ENCODE data around the gene TTC34.
"Not testable (repeated sequence)": the region's sequence is repeated elsewhere in the genome, so short reads cannot be mapped to it uniquely, and the experiment has no call there.

TTC34 gene

DNA sequence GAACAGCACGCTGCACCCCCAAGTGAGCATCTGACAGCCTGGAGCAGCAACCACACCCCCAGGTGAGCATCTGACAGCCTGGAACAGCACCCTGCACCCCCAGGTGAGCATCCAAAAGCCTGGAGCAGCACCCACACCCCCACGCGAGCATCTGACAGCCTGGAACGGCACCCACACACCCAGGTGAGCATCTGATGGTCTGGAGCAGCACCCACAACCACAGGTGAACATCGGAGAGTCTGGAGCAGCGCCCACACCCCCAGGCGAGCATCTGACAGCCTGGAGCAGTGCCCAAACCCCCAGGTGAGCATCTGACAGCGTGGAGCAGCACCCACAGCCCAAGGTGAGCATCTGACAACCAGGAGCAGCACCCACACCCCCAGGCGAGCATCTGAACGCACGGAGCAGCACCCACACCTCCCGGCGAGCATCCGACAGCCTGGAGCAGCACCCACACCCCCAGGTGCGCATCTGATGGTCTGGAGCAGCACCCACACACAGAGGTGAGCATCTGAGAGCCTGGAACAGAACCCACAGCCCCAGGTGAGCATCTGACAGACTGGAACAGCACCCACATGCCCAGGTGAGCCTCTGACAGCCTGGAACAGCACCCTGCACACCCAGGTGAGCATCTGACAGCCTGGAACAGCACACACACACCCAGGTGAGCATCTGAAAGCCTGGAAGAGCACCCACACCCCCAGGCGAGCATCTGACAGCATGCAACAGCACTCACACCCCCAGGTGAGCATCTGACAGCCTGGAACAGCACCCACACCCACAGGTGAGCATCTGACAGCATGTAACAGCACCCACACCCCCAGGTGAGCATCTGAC lies 145.7 kb downstream of the TTC34 start:
- not testable (repeated sequence) for ATAC-seq

DNA sequence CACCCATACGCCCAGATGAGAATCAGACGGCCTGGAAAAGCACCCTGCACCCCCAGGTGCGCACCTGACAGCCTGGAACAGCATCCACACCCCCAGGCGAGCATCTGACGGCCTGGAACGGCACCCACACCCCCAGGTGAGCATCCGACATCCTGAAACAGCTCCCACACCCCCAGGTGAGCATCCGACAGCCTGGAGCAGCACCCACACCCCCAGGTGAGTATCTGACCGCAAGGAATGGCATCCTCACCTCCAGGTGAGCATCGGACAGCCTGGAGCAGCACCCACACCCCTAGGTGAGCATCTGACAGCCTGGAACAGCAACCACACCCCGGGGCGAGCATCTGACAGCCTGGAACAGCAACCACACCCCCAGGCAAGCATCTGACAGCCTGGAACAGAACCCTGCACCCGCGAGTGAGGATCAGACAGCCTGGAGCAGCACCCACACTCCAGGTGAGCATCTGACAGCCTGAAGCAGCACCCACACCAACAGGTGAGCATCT lies 147.0 kb downstream of the TTC34 start:
- ATAC-seq, result not testable (repeated sequence)

DNA sequence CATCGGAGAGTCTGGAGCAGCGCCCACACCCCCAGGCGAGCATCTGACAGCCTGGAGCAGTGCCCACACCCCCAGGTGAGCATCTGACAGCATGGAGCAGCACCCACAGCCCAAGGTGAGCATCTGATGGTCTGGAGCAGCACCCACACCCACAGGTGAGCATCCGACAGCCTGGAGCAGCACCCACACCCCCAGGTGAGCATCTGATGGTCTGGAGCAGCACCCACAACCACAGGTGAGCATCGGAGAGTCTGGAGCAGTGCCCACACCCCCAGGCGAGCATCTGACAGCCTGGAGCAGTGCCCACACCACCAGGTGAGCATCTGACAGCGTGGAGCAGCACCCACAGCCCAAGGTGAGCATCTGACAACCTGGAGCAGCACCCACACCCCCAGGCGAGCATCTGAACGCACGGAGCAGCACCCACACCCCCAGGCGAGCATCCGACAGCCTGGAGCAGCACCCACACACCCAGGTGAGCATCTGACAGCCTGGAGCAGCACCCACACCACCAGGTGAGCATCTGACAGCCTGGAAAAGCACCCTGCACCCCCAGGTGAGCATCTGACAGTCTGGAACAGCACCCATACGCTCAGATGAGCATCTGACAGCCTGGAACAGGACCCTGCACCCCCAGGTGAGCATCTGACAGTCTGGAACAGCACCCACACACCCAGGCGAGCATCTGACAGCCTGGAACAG lies 147.6 kb downstream of the TTC34 start:
- not testable (repeated sequence) for ATAC-seq

DNA sequence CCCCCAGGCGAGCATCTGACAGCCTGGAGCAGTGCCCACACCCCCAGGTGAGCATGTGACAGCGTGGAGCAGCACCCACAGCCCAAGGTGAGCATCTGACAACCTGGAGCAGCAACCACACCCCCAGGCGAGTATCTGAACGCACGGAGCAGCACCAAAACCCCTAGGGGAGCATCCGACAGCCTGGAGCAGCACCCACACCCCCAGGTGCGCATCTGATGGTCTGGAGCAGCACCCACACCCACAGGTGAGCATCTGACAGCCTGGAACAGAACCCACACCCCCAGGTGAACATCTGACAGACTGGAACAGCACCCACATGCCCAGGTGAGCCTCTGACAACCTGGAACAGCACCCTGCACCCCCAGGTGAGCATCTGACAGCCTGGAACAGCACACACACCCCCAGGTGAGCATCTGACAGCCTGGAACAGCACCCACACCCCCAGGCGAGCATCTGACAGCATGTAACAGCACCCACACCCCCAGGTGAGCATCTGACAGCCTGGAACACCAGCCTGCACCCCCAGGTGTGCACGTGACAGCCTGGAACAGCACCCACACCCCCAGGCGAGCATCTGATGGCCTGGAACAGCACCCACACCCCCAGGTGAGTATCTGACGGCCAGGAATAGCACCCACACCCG lies 148.4 kb downstream of the TTC34 start:
- not testable (repeated sequence) for ATAC-seq

DNA sequence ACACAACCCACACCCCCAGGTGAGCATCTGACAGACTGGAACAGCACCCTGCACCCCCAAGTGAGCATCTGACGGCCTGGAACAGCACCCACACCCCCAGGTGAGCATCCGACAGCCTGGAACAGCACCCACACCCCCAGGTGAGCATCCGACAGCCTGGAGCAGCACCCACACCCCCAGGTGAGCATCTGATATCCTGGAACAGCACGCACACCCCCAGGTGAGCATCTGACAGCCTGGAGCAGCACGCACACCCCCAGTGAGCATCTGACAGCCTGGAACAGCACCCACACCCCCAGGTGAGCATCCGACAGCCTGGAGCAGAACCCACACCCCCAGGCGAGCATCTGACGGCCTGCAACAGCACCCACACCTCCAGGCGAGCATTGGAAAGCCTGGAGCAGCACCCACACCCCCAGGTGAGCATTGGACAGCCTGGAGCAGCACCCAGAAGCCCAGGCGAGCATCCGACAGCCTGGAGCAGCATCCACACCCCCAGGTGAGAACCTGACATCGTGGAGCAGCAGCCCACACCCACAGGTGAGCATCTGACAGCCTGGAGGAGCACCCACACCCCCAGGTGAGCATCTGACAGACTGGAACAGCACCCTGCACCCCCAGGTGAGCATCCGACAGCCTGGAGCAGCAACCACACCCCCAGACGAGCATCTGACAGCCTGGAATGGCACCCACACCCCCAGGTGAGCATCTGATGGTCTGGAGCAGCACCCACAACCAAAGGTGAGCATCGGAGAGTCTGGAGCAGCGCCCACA lies 149.2 kb downstream of the TTC34 start:
- ATAC-seq, result not testable (repeated sequence)

DNA sequence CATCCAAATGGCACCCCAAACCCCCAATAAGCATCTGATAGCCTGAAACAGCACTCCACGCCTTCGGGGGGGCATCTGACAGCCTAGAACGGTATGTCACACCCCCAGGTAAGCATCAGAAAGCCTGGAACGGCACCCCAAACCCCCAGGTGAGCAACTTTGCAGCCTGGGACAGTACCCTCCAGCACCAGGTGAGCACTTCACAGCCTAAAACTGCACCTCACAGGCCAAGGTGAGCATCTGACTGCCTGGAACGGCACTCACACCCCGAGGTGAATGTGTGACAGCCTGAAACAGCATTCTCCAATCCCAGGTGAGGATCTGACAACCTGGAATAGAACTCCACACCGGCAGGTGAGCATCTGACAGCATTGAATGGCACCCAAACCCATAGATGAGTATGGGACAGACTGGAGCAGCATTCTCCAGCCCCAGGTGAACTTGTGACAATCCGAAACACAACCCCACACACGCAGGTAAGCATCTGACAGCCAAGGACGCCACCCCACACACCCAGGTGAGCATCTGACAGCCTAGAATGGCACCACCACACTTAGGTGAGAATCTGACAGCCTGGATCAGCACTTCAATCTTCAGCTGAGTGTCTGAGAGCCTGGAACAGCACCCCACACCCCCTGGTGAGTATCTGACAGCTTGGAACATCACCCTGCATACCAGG lies 150.4 kb downstream of the TTC34 start:
- no peak for ATAC-seq

DNA sequence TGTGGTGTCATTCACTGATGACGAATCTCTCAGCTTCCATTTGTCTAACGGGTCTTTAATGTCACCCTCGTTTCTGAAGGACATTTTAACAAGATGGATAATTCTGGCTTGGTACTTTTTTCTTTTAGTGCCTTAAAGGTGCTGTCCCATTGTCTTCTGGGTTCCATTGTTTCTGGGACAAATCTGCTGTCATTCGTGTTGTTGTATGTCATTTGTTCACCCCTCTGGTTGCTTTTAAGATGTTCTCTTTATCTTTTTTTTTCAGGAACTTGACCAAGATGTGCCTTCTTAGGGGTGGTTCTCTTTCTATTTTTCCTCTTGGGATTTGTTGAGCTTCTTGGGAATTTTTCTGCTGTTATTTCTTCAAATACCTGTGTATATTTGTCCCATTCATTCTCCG lies 154.7 kb downstream of the TTC34 start:
- ATAC-seq, result no peak

DNA sequence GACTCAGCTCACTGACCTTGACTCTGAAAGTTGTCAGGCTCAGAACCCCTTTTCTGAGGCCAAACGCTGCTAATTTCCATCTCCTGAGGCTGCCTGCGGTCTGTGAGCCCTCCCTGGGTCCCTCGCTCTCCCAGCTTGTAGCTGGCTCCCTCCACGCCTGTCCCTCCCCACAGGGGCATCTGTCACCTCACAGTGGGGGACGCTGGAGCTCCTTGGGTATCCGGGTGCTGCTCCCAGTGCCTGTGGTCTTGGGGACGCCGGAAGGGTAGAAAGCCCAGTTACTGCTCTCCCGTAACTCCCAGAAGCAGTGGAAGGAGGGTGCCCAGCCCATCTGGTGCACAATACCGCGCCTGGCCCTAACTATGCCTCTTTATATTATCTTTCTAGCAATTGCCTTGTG lies 155.7 kb downstream of the TTC34 start:
- ATAC-seq, result no peak

DNA sequence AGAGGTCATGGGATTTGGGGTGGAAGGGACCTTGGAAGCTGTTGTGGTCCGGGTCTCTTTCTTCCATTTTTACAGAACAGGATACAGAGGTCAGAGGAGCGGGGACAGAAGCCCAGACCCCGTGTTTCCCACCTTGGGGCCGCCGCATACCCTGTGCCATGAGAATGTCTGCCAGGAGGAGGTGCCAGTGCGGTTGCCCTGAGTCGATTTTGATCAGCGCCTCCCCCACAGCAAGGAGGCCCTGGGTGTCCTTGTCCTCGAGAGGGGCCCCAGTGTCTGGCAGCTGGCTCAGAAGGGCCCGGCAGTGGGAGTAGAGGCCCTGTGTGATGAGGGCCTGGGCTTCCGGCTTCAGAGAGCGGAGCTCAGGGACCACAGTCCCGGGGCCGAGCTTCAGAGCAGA lies 156.3 kb downstream of the TTC34 start:
- no peak for ATAC-seq

DNA sequence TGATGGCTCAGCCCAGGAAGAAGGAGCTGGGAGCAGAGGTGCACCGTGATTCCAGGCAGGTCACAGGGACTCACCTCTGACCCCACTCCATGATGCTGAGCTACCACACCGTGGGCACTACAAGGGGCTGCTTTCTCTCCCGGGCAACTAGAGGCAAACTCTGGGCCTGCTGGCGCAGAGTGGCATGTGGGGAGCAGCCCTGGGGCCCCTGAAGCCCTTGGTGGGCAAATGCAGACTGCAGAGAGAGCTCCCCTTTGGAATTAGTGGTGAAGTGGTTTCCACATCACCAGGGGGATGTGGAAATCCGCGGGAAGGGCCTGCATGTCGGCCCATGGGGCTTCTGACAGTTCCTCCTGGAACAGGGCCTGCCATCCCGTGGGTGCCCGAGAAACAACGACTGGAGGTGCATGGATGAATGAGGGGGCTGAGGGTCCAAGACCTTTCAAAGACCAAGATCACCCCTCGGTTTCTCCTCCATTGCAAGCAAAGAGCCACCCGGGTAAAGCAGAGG lies 156.8 kb downstream of the TTC34 start:
- no peak for ATAC-seq

DNA sequence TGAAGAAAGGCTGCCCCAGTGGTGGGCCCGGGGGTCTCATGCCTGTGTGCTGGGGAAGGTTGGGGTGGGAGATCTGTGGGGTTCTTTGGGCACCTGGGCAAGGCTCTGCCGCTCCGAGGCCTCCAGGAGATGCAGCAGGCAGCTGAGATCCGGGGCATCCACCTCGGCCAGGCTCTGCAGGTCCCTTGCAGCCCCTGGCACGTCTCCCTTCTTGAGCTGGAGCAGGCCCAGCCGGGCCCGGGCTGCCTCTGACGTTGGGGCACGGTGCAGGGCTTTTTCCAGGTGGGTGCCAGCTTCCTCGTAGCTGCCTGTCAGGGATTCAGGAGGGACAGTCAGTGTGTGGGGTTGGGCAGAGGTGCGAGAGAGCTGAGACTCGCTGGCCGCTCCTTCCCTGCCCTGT lies 157.3 kb downstream of the TTC34 start:
- ATAC-seq, result no peak

DNA sequence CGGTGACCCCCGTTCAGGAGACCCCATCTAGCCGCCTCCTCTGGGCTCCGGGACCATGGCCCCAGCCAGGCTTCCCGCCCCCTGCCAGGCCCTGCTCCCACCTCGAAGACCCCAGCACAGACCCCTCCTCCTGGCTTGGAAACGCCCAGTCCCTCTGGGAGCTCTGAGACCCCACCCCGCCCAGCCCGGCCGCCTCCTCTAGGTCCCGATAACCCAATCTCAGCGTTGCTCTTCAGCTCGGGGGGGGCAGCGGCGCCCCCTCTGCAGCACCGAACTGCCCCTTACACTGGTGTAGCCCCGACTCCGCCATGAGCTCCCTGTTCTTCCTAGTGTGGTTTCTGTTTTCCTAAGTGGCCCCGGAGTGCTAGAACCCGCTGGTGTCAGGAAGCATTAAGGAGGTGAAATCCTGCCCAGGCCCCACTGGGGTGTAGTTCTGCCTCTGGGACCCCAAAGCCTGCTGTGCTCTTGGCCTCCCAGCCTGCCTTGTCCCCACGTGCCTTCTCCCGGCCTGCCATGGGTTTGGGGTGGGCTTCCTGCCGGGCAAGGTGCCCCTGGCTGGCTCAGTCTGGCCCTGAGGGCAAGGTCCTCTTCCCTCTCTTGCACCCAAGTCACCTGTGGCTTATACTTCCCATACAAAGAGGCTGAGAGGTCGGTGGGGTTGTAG lies 157.9 kb downstream of the TTC34 start:
- no peak for ATAC-seq

DNA sequence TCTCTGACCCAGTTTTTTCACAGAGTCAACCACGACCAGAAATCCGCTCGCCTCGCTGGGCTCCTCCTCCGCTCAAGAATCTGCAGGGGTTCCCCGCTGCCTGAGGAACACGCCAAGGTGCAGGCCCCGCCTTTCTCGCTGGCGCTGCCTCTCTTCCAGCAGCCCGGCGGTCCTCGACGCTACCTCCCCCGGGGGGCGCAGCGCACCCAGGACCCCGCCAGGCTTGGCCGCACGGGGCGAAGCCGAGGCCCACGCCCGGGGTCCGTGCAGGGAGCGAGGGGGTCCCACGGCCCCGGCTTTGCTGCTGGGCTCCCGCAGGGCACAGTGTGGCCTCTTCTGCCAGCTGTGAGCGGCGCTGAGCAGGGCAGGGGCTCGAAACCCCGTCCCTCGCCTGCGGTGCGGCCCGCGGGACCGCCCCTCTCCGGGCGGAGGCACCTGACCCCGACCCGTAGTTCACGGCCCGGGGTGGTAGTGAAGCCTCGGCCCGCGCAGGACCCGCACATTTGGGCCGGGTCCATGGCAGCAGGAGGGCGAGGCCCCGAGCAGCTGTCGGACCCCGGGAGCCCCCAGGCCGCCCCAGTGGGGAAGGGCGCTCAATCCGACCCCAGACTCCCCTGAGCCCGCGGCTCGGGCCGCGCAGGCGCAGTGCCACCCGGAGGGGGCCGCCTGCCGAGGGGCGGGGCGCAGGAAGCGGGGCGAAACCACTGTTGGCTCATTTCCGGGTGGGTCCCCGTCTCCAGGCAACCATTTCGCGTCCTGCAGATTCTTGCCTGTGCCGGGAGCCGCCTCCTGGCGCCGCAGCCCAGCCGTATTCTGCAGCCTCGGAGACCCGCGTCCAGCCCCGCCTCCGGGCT lies 158.7 kb downstream of the TTC34 start:
- ATAC-seq, result peak; percentile 83 to 85

DNA sequence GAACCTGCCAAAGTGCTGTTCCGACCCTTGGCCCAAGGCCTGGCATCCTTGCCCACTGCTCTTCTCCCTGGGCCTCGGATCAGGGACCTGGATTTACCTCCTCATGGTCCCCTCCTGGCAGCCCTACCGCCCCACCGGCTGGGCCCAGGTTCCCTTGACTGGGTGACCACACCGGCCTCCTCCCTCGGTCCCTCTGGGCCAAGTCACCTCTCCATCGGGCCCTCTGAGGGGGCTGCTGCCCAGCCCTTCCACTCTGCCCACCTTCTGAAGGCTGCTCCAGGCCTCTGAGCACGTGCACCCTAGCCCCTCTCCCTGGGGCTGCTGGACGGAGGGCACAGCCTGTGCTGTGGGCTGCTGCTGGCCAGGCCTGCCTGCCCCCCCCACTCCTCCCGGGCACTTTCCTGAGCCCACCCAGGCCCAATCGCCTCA lies 159.3 kb downstream of the TTC34 start:
- no peak for ATAC-seq

DNA sequence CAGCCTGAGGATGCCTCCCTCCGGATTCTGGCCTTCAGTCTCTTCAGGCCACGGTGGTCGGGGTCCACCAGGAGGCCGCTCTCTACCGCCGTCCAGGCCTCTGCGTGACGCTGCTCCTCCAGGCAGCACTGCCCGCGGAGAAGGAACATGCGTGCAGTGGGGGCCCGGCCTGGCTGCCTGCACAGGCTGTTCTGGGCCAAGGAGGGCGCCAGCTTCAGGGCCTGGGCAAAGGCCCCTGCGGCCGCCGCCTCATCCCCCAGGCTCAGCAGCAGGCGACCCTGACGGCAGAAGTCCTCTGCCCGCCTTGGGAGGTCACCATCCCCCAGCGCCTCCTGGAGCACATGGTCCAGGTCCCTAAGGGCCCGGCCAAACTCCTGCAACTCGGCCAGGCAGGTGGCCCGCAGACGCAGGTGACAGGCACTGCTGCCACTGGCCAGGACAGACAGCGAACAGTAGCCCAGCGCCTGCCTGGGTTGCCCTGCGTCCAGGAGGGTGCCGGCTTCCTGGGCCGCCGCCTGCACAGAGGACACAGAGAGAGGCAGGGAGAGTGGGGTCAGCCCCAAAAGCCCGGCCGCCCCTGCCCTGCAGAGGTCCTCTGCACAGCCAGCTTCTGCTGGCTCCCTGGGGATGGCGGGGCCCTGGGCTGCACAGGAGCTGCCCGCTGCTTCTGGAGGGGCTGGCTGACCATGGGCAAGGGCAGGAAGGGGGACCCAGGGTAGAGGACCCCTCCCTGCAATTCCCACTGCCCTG lies 159.9 kb downstream of the TTC34 start:
- no peak for ATAC-seq

DNA sequence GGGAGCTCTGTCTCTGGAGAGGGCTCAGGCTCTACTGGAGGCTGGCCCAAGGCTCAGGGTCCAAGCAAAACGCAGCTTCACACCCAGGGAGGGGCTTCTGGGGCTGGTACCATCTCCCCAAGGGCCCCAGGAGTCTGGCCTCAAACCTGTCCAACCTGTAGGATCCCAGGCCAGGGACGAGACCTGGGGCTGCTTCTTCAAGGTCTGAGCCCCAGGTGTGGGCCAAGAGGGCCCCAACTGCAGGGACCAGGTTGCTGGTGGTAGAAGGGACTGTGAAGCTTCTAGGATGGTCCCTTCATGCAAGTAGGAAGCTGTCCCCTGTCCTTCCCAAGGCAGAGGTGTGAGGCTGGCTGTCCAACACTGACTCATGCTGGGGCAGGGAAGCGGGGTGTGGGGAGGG lies 160.9 kb downstream of the TTC34 start:
- no peak for ATAC-seq

DNA sequence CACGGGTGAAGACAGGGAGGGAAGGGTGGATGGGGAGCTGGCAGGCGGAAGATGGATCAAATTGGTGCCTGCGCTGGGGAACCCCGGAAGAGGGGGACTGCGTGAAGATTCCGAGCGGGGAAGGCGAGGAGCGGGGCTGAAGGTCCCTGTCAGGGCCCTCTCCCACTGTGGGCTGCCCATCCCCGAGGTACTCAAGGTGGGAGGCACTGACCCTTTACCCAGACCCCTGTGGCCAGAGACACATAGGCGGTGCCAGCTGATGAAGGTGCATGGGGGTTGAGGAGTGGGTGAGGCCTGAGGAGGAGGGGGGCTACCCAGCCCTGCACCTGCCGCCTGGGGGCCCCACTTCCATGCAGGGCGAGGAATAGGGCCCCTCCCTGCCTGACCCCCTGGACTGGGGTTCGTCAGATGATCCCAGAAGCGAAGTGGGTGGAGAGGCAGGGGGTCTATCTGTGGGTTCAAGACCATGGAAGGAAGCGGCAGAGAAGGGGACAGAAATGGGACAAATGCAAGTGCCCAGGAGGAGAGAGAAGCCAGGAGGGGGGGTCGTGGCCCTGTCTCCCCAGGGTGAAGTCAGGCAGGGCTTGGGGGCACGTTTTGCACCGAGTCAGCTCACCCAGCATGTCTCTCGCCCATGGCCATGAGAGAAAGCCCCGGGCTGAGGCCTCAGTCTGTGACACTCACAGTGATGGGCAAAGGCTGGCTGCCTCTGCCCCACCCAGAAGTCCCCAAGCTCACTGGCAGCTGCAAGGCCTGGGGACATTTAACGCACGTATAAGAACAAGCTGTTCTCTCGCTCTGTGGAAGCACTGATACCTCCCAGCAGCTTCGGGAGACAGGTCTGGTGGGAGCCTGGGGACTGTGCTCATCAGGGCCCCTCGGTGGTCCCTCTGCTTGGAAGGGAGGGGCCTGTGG lies 161.6 kb downstream of the TTC34 start:
- ATAC-seq, result no peak

DNA sequence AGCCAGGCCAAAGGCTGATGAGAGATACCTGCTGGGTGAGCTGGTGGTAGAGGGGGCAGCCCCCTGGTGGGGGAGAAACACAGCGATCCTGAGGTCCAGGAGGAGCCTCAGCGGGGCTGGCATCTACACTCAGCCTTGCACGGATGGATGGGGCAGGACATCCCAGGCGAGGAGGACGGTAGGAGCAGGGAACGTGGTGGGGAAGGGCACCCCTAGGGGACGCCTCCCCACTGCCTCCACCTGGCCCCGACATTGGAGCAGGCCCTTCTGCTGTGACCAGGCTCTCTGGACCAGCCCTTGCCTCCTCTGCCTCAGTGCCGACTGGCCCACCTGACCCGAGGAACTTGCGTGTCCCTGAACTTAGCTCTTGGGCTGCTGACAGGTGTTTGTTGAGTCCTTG lies 162.3 kb downstream of the TTC34 start:
- ATAC-seq, result no peak
